Neural progenitor cell (in vitro differentiated cells): ENCODE measurements around the gene DACH1. TPM values are rescaled to one million over a fixed set of nuclear protein-coding genes. Genes with fewer than 3 reads are reported as not detected.

Experiments
- DNase-seq: peaks from one replicate; pipeline ENCODE4 v3.0.0-alpha.2; 2016; ENCODE audit warnings: low spot score
- H2AFZ ChIP-seq: fragments of 200-600 bp; sonication (generic); replicated peaks from 2 replicates; pipeline ENCODE4 v1.6.1; 2016; ENCODE audit warnings: antibody characterized with exemption
- H3F3A ChIP-seq: fragments of 200-600 bp; sonication (generic); 2 replicates; pipeline ENCODE4 v1.6.1; 2016; ENCODE audit warnings: antibody characterized with exemption, low read depth
- H3K27ac ChIP-seq: fragments of 200-600 bp; sonication (generic); 2 replicates; pipeline ENCODE4 v1.5.1; 2016; ENCODE audit warnings: mild to moderate bottlenecking
- H3K27me3 ChIP-seq: fragments of 200-600 bp; sonication (generic); 2 replicates; pipeline ENCODE4 v1.6.1; 2016; ENCODE audit warnings: mild to moderate bottlenecking, moderate library complexity
- H3K36me3 ChIP-seq: fragments of 200-600 bp; sonication (generic); 2 replicates; pipeline ENCODE4 v1.5.1; 2016
- H3K4me1 ChIP-seq: fragments of 200-600 bp; sonication (generic); 2 replicates; pipeline ENCODE4 v1.6.1; 2016; ENCODE audit warnings: mixed run types
- H3K4me2 ChIP-seq: fragments of 200-600 bp; sonication (generic); 2 replicates; pipeline ENCODE4 v1.6.1; 2016
- H3K4me3 ChIP-seq: fragments of 200-600 bp; sonication (generic); 2 replicates; pipeline ENCODE4 v1.5.1; 2016
- H3K79me2 ChIP-seq: fragments of 200-600 bp; sonication (generic); 2 replicates; pipeline ENCODE4 v1.6.1; 2016; ENCODE audit warnings: low read depth
- H3K9ac ChIP-seq: fragments of 200-600 bp; sonication (generic); 2 replicates; pipeline ENCODE4 v1.6.1; 2016
- H3K9me3 ChIP-seq: fragments of 200-600 bp; sonication (generic); 2 replicates; pipeline ENCODE4 v1.5.1; 2016; ENCODE audit warnings: low read depth
- H4K20me1 ChIP-seq: fragments of 200-600 bp; sonication (generic); 2 replicates; pipeline ENCODE4 v1.6.1; 2016; ENCODE audit warnings: low read depth
- H3K27ac Mint-ChIP-seq: 3 replicates; pipeline ENCODE4 v1.8.0; 2021; ENCODE audit warnings: mixed read lengths
- H3K27me3 Mint-ChIP-seq: 2 replicates; pipeline ENCODE4 v1.8.0; 2022; ENCODE audit warnings: low read depth, mild to moderate bottlenecking, inconsistent platforms, moderate library complexity, mixed read lengths; ENCODE audit not compliant: insufficient read depth
- H3K36me3 Mint-ChIP-seq: 3 replicates; pipeline ENCODE4 v1.8.0; 2021; ENCODE audit warnings: mixed read lengths
- H3K4me1 Mint-ChIP-seq: 3 replicates; pipeline ENCODE4 v1.8.0; 2021; ENCODE audit warnings: mixed read lengths
- H3K4me3 Mint-ChIP-seq: 3 replicates; pipeline ENCODE4 v1.8.0; 2021; ENCODE audit warnings: mild to moderate bottlenecking, moderate library complexity, mixed read lengths
- H3K9me3 Mint-ChIP-seq: 3 replicates; pipeline ENCODE4 v1.8.0; 2020; ENCODE audit warnings: mixed read lengths
- CTCF ChIP-seq: fragments of 200-600 bp; sonication (generic); IDR thresholded peaks from 2 replicates; pipeline ENCODE4 v1.5.1; 2017; ENCODE audit warnings: antibody characterized with exemption, mild to moderate bottlenecking
- EZH2 ChIP-seq: fragments of 200-600 bp; sonication (generic); IDR thresholded peaks from 2 replicates; pipeline ENCODE4 v1.6.1; 2017; ENCODE audit warnings: antibody characterized with exemption, mild to moderate bottlenecking, moderate library complexity
- EZH2phosphoT487 ChIP-seq: fragments of 200-600 bp; sonication (generic); IDR thresholded peaks from 2 replicates; pipeline ENCODE4 v1.6.1; 2017; ENCODE audit warnings: antibody characterized with exemption
- total RNA-seq: library from RNA; depleted of rRNA; stranded (reverse); fragments of >200 nt; gene quantifications from 2 replicates; pipeline ENCODE4 v1.2.3, GENCODE V29; 2015; ENCODE audit warnings: low replicate concordance

DACH1 gene
- total RNA-seq, 1 donor from 2014 or later, result 27.6 TPM

GRCh38 chr13:71481501-71481900 is 385.5 kb downstream of the DACH1 start:
- TF ChIP-seq CTCF, result no peak
- TF ChIP-seq EZH2, result no peak
- TF ChIP-seq EZH2phosphoT487, result no peak
- no peak overlapping the region for H2AFZ ChIP-seq
- no peaks in the 10 kb centered on the region for H3F3A ChIP-seq
- Mint-ChIP-seq H3K27ac (no peak overlapping the region), H3K9me3 (no peaks in the 10 kb centered on the region), H3K27me3 (no peaks in the 10 kb centered on the region), H3K4me3 (no peak overlapping the region), H3K36me3 (peaks cover 30% of the 10 kb centered on the region), H3K4me1 (no peaks in the 10 kb centered on the region)
- no peak overlapping the region for H3K27ac ChIP-seq
- H3K27me3 ChIP-seq, result no peaks in the 10 kb centered on the region
- H3K4me3 ChIP-seq, result no peak overlapping the region
- H3K9ac ChIP-seq, result no peak overlapping the region
- DNase-seq, result no peak
- H3K4me2 ChIP-seq, result no peak overlapping the region
- H3K36me3 ChIP-seq, result no peaks in the 10 kb centered on the region
- no peaks in the 10 kb centered on the region for H3K9me3 ChIP-seq
- no peaks in the 10 kb centered on the region for H4K20me1 ChIP-seq
- peaks cover 5% of the 10 kb centered on the region for H3K4me1 ChIP-seq
- H3K79me2 ChIP-seq, result no peaks in the 10 kb centered on the region

GRCh38 chr13:71481046-71481445 is 386.0 kb downstream of the DACH1 start:
- Histone ChIP-seq H3K4me1 (peaks cover 5% of the 10 kb centered on the region), H3K9ac (no peak overlapping the region), H3K36me3 (no peaks in the 10 kb centered on the region), H3K27me3 (no peaks in the 10 kb centered on the region), H2AFZ (no peak overlapping the region), H3F3A (no peaks in the 10 kb centered on the region), H3K27ac (no peak overlapping the region), H3K4me3 (no peak overlapping the region), H3K79me2 (no peaks in the 10 kb centered on the region), H3K9me3 (no peaks in the 10 kb centered on the region), H4K20me1 (no peaks in the 10 kb centered on the region), H3K4me2 (no peak overlapping the region)
- Mint-ChIP-seq H3K4me3 (no peak overlapping the region), H3K36me3 (peaks cover 30% of the 10 kb centered on the region), H3K4me1 (no peaks in the 10 kb centered on the region), H3K27me3 (no peaks in the 10 kb centered on the region), H3K27ac (no peak overlapping the region), H3K9me3 (no peaks in the 10 kb centered on the region)
- no peak for TF ChIP-seq CTCF
- no peak for DNase-seq

- H3K36me3 ChIP-seq, result no peaks in the 10 kb centered on the region
- Mint-ChIP-seq H3K27me3 (no peaks in the 10 kb centered on the region), H3K9me3 (no peaks in the 10 kb centered on the region), H3K4me1 (no peaks in the 10 kb centered on the region), H3K36me3 (peaks cover 31% of the 10 kb centered on the region), H3K4me3 (no peak overlapping the region), H3K27ac (no peak overlapping the region)
- H2AFZ ChIP-seq, result no peak overlapping the region
- H3F3A ChIP-seq, result no peaks in the 10 kb centered on the region
- no peak for TF ChIP-seq EZH2phosphoT487
- peak; percentile 73 for TF ChIP-seq CTCF
- peak; percentile 9 for DNase-seq
- no peak overlapping the region for H3K4me3 ChIP-seq
- no peak overlapping the region for H3K9ac ChIP-seq
- no peaks in the 10 kb centered on the region for H3K27me3 ChIP-seq
- H3K9me3 ChIP-seq, result no peaks in the 10 kb centered on the region
- H3K27ac ChIP-seq, result no peak overlapping the region
- no peaks in the 10 kb centered on the region for H4K20me1 ChIP-seq
- peaks cover 5% of the 10 kb centered on the region for H3K4me1 ChIP-seq
- H3K4me2 ChIP-seq, result no peak overlapping the region
- H3K79me2 ChIP-seq, result no peaks in the 10 kb centered on the region
These were observed 389.3 kb downstream of the DACH1 start for GRCh38 chr13:71477735-71478134.

GRCh38 chr13:71474936-71475335 is 392.1 kb downstream of the DACH1 start:
- H3K4me3 ChIP-seq, result no peak overlapping the region
- no peaks in the 10 kb centered on the region for H3K9me3 Mint-ChIP-seq
- no peak overlapping the region for H3K9ac ChIP-seq
- H3K4me1 ChIP-seq, result no peaks in the 10 kb centered on the region
- H3K4me3 Mint-ChIP-seq, result no peak overlapping the region
- peaks cover 36% of the 10 kb centered on the region for H3K36me3 Mint-ChIP-seq
- H4K20me1 ChIP-seq, result no peaks in the 10 kb centered on the region
- no peak for TF ChIP-seq EZH2
- TF ChIP-seq CTCF, result no peak
- no peak for TF ChIP-seq EZH2phosphoT487
- H3K27me3 Mint-ChIP-seq, result no peaks in the 10 kb centered on the region
- H3K27me3 ChIP-seq, result no peaks in the 10 kb centered on the region
- no peak overlapping the region for H3K27ac Mint-ChIP-seq
- H3K4me2 ChIP-seq, result no peak overlapping the region
- H3K4me1 Mint-ChIP-seq, result no peaks in the 10 kb centered on the region
- no peaks in the 10 kb centered on the region for H3F3A ChIP-seq
- H2AFZ ChIP-seq, result no peak overlapping the region
- no peak overlapping the region for H3K27ac ChIP-seq
- no peaks in the 10 kb centered on the region for H3K79me2 ChIP-seq
- no peaks in the 10 kb centered on the region for H3K36me3 ChIP-seq
- no peaks in the 10 kb centered on the region for H3K9me3 ChIP-seq
- no peak for DNase-seq
